Spleen (tissue), 11 donors: ENCODE measurements around the gene VASN. TPM values are rescaled to one million over a fixed set of nuclear protein-coding genes. Genes with fewer than 3 reads are reported as not detected.

Experiments
- DNase-seq: peaks from one replicate; pipeline ENCODE4 v3.0.0-alpha.2; 2020
- H3K27ac ChIP-seq, 8 donors: fragments of 200-600 bp; sonication (generic) in 7 of 8; 1 replicate in 4 of 8; 2 replicates in 4 of 8; pipeline versions ENCODE4 v1.5.0 to v1.8.0; 2016 to 2021; ENCODE audit warnings: inconsistent platforms in 4 of 8, mild to moderate bottlenecking in 4 of 8, moderate library complexity in 1 of 8
- H3K27me3 ChIP-seq, 7 donors: fragments of 200-600 bp; sonication (generic) in 6 of 7; replicated peaks in 1 of 7; 1 replicate in 4 of 7; 2 replicates in 3 of 7; pipeline versions ENCODE4 v1.5.0 to v1.8.0; 2016 to 2021; ENCODE audit warnings: inconsistent platforms in 3 of 7, mild to moderate bottlenecking in 1 of 7
- H3K36me3 ChIP-seq, 6 donors: fragments of 200-600 bp; sonication (generic) in 5 of 6; 1 replicate in 4 of 6; 2 replicates in 2 of 6; pipeline versions ENCODE4 v1.5.0 to v1.8.0; 2016 to 2021; ENCODE audit warnings: inconsistent platforms in 2 of 6
- H3K4me1 ChIP-seq, 6 donors: fragments of 200-600 bp; sonication (generic) in 5 of 6; 1 replicate in 3 of 6; 2 replicates in 3 of 6; pipeline versions ENCODE4 v1.5.0 to v1.8.0; 2016 to 2021; ENCODE audit warnings: inconsistent platforms in 3 of 6
- H3K4me3 ChIP-seq, 8 donors: fragments of 200-600 bp; sonication (generic) in 7 of 8; 1 replicate in 4 of 8; 2 replicates in 4 of 8; pipeline versions ENCODE4 v1.5.0 to v1.8.0; 2016 to 2021; ENCODE audit warnings: inconsistent platforms in 4 of 8, mild to moderate bottlenecking in 4 of 8, moderate library complexity in 2 of 8
- H3K9me3 ChIP-seq, 8 donors: fragments of 200-600 bp; sonication (generic) in 7 of 8; 1 replicate in 4 of 8; 2 replicates in 4 of 8; pipeline versions ENCODE4 v1.5.0 to v1.8.0; 2016 to 2021; ENCODE audit warnings: inconsistent platforms in 4 of 8
- CTCF ChIP-seq, 11 experiments: fragments of 200-600 bp in 7 of 11; fragments of 450-650 bp in 4 of 11; sonication (generic) in 4 of 11; IDR thresholded peaks in 8 of 11; conservative IDR thresholded peaks in 3 of 11; 1 replicate in 7 of 11; 2 replicates in 4 of 11; pipeline versions ENCODE4 v1.4.0 to v1.8.0; 2016 to 2021; ENCODE audit warnings: antibody characterized with exemption in 11 of 11, inconsistent platforms in 4 of 11, mild to moderate bottlenecking in 1 of 11
- POLR2A ChIP-seq, 3 donors: fragments of 450-650 bp; IDR thresholded peaks; one replicate each; pipeline ENCODE4 v1.5.1; 2017; ENCODE audit warnings: antibody characterized with exemption in 3 of 3, mild to moderate bottlenecking in 1 of 3
- POLR2AphosphoS5 ChIP-seq, 3 donors: sonication (generic); formaldehyde crosslinking; IDR thresholded peaks; one replicate each; pipeline ENCODE4 v1.5.1; 2017; ENCODE audit warnings: antibody characterized with exemption in 3 of 3
- WGBS, 5 donors: extraction: QIAGEN DNeasy Blood & Tissue Kit in 3 of 5; methylation state at CpG; one replicate each; pipeline versions ENCODE4 v1.1.5 to v1.1.7; 2013 to 2018; 5-methylcytosine and 5-hydroxymethylcytosine counted together
- intact Hi-C: fragments of 100-400 bp; cut with DNase I; formaldehyde crosslinking; loops from one replicate; pipeline ENCODE4 v1.15.0; 2023; ENCODE audit warnings: low total_unique reads
- polyA plus RNA-seq, 3 donors: library from polyadenylated mRNA; stranded (reverse); fragments of 200-250 nt; gene quantifications; one replicate each; pipeline ENCODE4 v1.2.1, GENCODE V29; 2013
- total RNA-seq, 7 donors: library from RNA; depleted of rRNA in 3 of 7; stranded (reverse); fragments of >200 nt in 3 of 7; fragmentation: NEBNext Ultra II Directional in 4 of 7; extraction: Animal tissue kit (Norgen Biotek cat#: 25700) in 4 of 7; gene quantifications; one replicate each; pipeline versions ENCODE4 v1.1.0 to v1.2.1, GENCODE V29; 2016 to 2021
- donor health status: healthy with polysubstance abuse.
- donor health status: DM: no; HTN: no; CAD: no; lungs with moderate emphysema.
- donor health status: DM: no; HTN: no; CAD: no.
- donor health status: Bipolar disorder and iron deficiency.
- donor health status: healthy.
- donor health status: DM: no; HTN: no; CAD: no.
- donor health status: DM: yes; HTN: yes; CAD: no.

VASN gene
- total and polyA plus RNA-seq, 10 donors: 2.0 to 24.9 (median 11.2) TPM

DNA sequence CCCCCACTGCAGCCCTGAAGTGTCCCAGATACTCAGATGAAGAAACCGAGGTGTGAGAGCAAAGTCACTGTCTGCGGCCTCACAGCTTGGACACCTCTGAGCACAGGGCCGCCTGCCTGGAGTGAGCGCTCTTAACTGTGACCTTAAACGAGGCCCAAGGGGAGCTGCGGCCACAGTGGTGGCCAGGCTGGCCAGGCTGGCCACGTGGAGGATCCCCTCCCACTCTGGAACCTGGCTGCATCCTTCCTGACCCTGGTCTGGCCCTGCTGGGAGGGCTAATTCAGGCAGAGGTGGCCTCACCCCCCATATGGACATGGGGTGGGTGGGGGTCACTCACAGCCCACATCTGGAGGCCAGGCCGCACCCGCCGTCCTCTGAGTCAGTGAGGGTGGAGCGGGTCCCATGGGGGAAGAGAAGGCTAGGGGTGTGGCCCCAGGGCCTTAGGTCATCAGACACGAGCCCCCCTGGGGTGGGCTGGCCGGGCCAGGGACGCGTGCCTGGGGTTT lies 6.6 kb downstream of the VASN start:
- DNase-seq: no peak
- intact Hi-C loops: no loop called here

GRCh38 chr16:4378999-4379690 lies 7.5 kb downstream of the VASN start:
- no peak overlapping the region for H3K4me3 ChIP-seq
- TF ChIP-seq CTCF (IDR thresholded peaks at IDR 0.05 in 8 of 11, conservative IDR thresholded peaks at IDR 0.05 in 3 of 11): no peak
- TF ChIP-seq POLR2AphosphoS5 (IDR thresholded peaks at IDR 0.05): peak in 1 of 3 donors; percentile 47
- TF ChIP-seq POLR2A (IDR thresholded peaks at IDR 0.05): no peak
- H3K27me3 ChIP-seq: no peaks in the 10 kb centered on the region
- DNase-seq: no peak
- H3K36me3 ChIP-seq: peaks cover 0 to 100% (median 45%) of the 10 kb centered on the region in 6 donors
- H3K9me3 ChIP-seq: no peaks in the 10 kb centered on the region
- peak overlapping the region in 2 of 8 donors; percentile 2 to 82 for H3K27ac ChIP-seq
- H3K4me1 ChIP-seq: peaks cover 0 to 85% (median 36%) of the 10 kb centered on the region in 6 donors
- WGBS, 5 donors: 83 to 92% (median 92%) methylated on average over 15 to 21 of the region's 21 CpGs
- intact Hi-C loops: no loop called here

More for the DNA sequence above, 6.6 kb downstream of the VASN start:
- peak overlapping the region in 2 of 8 donors; percentile 2 to 82 for H3K27ac ChIP-seq
- no peak overlapping the region for H3K4me3 ChIP-seq
- H3K9me3 ChIP-seq: no peaks in the 10 kb centered on the region
- H3K4me1 ChIP-seq: peaks cover 5 to 85% (median 37%) of the 10 kb centered on the region in 6 donors
- H3K36me3 ChIP-seq: peaks cover 0 to 96% (median 37%) of the 10 kb centered on the region in 6 donors
- peak in 2 of 3 donors; percentile 7 to 43 for TF ChIP-seq POLR2AphosphoS5 (IDR thresholded peaks at IDR 0.05)
- no peak for TF ChIP-seq POLR2A (IDR thresholded peaks at IDR 0.05)
- no peaks in the 10 kb centered on the region for H3K27me3 ChIP-seq
- 84 to 92% (median 88%) methylated on average over 4 to 15 of the region's 15 CpGs for WGBS, 5 donors

DNA sequence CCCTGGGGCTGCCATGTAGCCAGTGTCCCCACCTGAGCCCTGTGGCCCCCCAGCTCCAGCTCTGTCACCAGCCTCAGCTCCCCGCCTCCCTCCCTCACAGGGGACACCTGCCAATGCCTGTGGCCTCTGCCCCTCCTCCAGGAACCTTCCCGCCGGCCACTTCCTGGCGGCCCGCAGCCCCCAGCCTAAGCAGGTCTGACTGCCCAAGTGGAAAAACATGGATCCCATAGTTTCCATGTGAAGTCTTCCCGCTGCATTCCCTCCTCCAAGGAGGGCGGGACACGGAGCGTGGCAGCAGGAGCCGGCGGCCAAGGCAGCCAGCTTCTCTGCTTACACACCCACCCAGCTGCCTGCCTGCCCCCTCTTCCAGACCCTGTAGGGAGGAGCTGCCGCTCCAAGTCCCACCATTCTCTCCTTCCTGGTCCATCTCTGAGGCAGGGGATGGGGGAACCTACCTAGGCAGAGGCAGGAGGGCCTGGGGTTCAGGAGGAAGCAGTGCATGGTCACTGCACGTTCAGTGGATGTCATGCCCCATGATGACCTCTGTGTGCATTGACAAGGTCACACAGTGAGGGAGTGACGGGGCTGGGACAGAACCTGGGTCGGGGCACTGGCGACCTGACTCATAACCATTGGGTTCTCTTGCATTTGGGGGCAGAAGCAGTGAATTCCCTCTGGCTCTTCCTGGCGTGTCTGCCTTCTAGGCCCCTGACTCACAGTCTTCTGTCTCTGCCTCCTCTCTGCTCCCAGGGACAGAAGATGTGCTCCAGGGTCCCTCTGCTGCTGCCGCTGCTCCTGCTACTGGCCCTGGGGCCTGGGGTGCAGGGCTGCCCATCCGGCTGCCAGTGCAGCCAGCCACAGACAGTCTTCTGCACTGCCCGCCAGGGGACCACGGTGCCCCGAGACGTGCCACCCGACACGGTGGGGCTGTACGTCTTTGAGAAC lies 8.7 kb downstream of the VASN start:
- TF ChIP-seq POLR2A (IDR thresholded peaks at IDR 0.05) (no peak), POLR2AphosphoS5 (IDR thresholded peaks at IDR 0.05) (peak in 2 of 3 donors; percentile 26 to 60), CTCF (IDR thresholded peaks at IDR 0.05 in 8 of 11, conservative IDR thresholded peaks at IDR 0.05 in 3 of 11) (no peak)
- no peak for DNase-seq
- H3K27ac ChIP-seq: peak overlapping the region in 2 of 8 donors; percentile 26 to 30
- intact Hi-C loops: no loop called here
- peaks cover 0 to 100% (median 57%) of the 10 kb centered on the region in 6 donors for H3K36me3 ChIP-seq
- no peaks in the 10 kb centered on the region for H3K27me3 ChIP-seq
- no peak overlapping the region for H3K4me3 ChIP-seq
- peaks cover 0 to 83% (median 28%) of the 10 kb centered on the region in 6 donors for H3K4me1 ChIP-seq
- 79 to 89% (median 85%) methylated on average over 19 to 26 of the region's 26 CpGs for WGBS, 5 donors
- H3K9me3 ChIP-seq: no peaks in the 10 kb centered on the region

DNA sequence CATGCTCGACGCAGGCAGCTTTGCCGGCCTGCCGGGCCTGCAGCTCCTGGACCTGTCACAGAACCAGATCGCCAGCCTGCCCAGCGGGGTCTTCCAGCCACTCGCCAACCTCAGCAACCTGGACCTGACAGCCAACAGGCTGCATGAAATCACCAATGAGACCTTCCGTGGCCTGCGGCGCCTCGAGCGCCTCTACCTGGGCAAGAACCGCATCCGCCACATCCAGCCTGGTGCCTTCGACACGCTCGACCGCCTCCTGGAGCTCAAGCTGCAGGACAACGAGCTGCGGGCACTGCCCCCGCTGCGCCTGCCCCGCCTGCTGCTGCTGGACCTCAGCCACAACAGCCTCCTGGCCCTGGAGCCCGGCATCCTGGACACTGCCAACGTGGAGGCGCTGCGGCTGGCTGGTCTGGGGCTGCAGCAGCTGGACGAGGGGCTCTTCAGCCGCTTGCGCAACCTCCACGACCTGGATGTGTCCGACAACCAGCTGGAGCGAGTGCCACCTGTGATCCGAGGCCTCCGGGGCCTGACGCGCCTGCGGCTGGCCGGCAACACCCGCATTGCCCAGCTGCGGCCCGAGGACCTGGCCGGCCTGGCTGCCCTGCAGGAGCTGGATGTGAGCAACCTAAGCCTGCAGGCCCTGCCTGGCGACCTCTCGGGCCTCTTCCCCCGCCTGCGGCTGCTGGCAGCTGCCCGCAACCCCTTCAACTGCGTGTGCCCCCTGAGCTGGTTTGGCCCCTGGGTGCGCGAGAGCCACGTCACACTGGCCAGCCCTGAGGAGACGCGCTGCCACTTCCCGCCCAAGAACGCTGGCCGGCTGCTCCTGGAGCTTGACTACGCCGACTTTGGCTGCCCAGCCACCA lies 9.7 kb downstream of the VASN start:
- Histone ChIP-seq H3K27ac (no peak overlapping the region), H3K27me3 (no peaks in the 10 kb centered on the region), H3K9me3 (no peaks in the 10 kb centered on the region), H3K4me1 (peaks cover 0 to 83% (median 26%) of the 10 kb centered on the region in 6 donors), H3K4me3 (no peak overlapping the region), H3K36me3 (peaks cover 0 to 100% (median 65%) of the 10 kb centered on the region in 6 donors)
- intact Hi-C loops: no loop called here
- DNase-seq: peak; percentile 72
- WGBS, 5 donors: 91 to 96% (median 94%) methylated on average over 33 to 59 of the region's 59 CpGs
- TF ChIP-seq CTCF (IDR thresholded peaks at IDR 0.05 in 8 of 11, conservative IDR thresholded peaks at IDR 0.05 in 3 of 11) (no peak), POLR2A (IDR thresholded peaks at IDR 0.05) (no peak), POLR2AphosphoS5 (IDR thresholded peaks at IDR 0.05) (peak in 1 of 3 donors; percentile 41)
